HG03520 (cell line): ENCODE measurements around the gene AGTPBP1.
"Not testable (repeated sequence)": the region's sequence is repeated elsewhere in the genome, so short reads cannot be mapped to it uniquely, and the experiment has no call there.

Experiments used
- ATAC-seq: cut with Tn5 transposase; IDR thresholded peaks from one replicate; pipeline ENCODE4 v1.9.1; 2021; ENCODE audit warnings: mild to moderate bottlenecking, moderate library complexity; ENCODE audit not compliant: unreplicated experiment

Gene AGTPBP1

GRCh38 chr9:85631809-85632208, 109.9 kb downstream of the AGTPBP1 start:
- ATAC-seq, result no peak

- no peak for ATAC-seq
These were observed 111.1 kb downstream of the AGTPBP1 start for GRCh38 chr9:85630676-85631075.

GRCh38 chr9:85617141-85617670, 124.5 kb downstream of the AGTPBP1 start:
- ATAC-seq, result no peak

GRCh38 chr9:85615792-85616191, 126.0 kb downstream of the AGTPBP1 start:
- no peak for ATAC-seq

- peak; percentile 94 for ATAC-seq
These were observed 131.5 kb downstream of the AGTPBP1 start for GRCh38 chr9:85610074-85610860.

GRCh38 chr9:85605905-85606304, 135.8 kb downstream of the AGTPBP1 start:
- ATAC-seq, result no peak

GRCh38 chr9:85603936-85604335, 137.8 kb downstream of the AGTPBP1 start:
- no peak for ATAC-seq

- ATAC-seq, result no peak
These were observed 139.0 kb downstream of the AGTPBP1 start for GRCh38 chr9:85602742-85603141.

- no peak for ATAC-seq
These were observed 141.0 kb downstream of the AGTPBP1 start for GRCh38 chr9:85600675-85601263.

- ATAC-seq, result no peak
These were observed 142.1 kb downstream of the AGTPBP1 start for GRCh38 chr9:85599540-85600105.

GRCh38 chr9:85594316-85594715, 147.4 kb downstream of the AGTPBP1 start:
- no peak for ATAC-seq

- ATAC-seq, result no peak
These were observed 155.1 kb downstream of the AGTPBP1 start for GRCh38 chr9:85586684-85587083.

- no peak for ATAC-seq
These were observed 164.3 kb downstream of the AGTPBP1 start for GRCh38 chr9:85577353-85577952.

- ATAC-seq, result no peak
These were observed 165.9 kb downstream of the AGTPBP1 start for GRCh38 chr9:85575868-85576267.

- ATAC-seq, result not testable (repeated sequence)
These were observed 168.2 kb downstream of the AGTPBP1 start for GRCh38 chr9:85573546-85573945.

GRCh38 chr9:85572917-85573316, 168.8 kb downstream of the AGTPBP1 start:
- ATAC-seq, result not testable (repeated sequence)

- ATAC-seq, result no peak
These were observed 171.8 kb downstream of the AGTPBP1 start for GRCh38 chr9:85569988-85570387.

- ATAC-seq, result no peak
These were observed 182.2 kb downstream of the AGTPBP1 start for GRCh38 chr9:85559526-85559925.

GRCh38 chr9:85554349-85554748, 187.4 kb downstream of the AGTPBP1 start:
- ATAC-seq, result no peak

GRCh38 chr9:85553475-85553874, 188.3 kb downstream of the AGTPBP1 start:
- no peak for ATAC-seq

GRCh38 chr9:85547599-85547998, 194.2 kb downstream of the AGTPBP1 start:
- no peak for ATAC-seq
